22Rv1 (cell line): Measurements from ENCODE around the gene KIRREL3.

Experiments used
- ZFX ChIP-seq: fragments of 450-650 bp; IDR thresholded peaks from 2 replicates; pipeline ENCODE4 v1.6.1; 2017; ENCODE audit warnings: antibody characterized with exemption, borderline replicate concordance
- TF ChIP-seq, protein P1 (sequence below): fragments of 450-650 bp; IDR thresholded peaks from 2 replicates; pipeline ENCODE4 v1.5.1; 2017; ENCODE audit warnings: mild to moderate bottlenecking

DNA sequence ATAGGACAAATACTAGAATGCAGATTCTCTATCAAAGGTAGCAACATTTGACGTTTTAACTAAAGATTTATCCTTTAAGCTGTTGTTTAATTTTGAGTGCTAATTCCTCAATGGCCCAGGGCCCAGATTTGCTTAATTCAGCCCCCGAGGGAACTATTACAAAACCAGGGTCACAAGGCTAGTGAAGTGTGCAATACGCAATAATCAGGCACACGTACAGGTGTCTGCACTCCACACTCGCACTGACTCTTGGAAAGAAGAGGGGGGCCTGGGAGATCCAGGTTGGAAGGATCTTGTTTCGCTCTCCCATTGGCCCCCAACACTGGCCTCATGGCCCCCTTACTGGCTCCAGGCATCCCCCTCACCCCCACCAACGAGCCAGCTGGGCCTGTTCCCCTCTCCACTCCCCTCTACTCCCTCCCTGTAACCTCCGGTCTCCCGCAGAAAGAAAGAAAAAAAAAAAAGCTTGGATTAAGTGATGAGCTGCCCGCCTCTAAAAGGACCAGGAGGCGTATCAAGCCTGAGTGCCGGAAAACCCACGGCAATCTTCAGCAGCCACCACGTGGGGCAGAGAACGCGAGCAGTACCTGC lies 2.2 kb upstream of the KIRREL3 start:
- TF ChIP-seq, protein P1, sequence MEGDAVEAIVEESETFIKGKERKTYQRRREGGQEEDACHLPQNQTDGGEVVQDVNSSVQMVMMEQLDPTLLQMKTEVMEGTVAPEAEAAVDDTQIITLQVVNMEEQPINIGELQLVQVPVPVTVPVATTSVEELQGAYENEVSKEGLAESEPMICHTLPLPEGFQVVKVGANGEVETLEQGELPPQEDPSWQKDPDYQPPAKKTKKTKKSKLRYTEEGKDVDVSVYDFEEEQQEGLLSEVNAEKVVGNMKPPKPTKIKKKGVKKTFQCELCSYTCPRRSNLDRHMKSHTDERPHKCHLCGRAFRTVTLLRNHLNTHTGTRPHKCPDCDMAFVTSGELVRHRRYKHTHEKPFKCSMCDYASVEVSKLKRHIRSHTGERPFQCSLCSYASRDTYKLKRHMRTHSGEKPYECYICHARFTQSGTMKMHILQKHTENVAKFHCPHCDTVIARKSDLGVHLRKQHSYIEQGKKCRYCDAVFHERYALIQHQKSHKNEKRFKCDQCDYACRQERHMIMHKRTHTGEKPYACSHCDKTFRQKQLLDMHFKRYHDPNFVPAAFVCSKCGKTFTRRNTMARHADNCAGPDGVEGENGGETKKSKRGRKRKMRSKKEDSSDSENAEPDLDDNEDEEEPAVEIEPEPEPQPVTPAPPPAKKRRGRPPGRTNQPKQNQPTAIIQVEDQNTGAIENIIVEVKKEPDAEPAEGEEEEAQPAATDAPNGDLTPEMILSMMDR, result no peak
- TF ChIP-seq ZFX, result no peak
